A549 (cell line): Measurements from ENCODE around the gene IREB2.

Experiments used
- CTCF ChIP-seq: fragments of >200 bp; sonication (Bioruptor Twin); formaldehyde crosslinking; IDR thresholded peaks from 3 replicates; pipeline ENCODE4 v1.5.1; 2016
- EP300 ChIP-seq, 2 experiments: fragments of >200 bp; sonication (Bioruptor Twin); formaldehyde crosslinking; IDR thresholded peaks; 2 replicates in 1 of 2; 3 replicates in 1 of 2; pipeline ENCODE4 v1.6.1; 2016 to 2017
- JUN ChIP-seq, 2 experiments: fragments of >200 bp; sonication (Bioruptor Twin); formaldehyde crosslinking; IDR thresholded peaks; 2 replicates in 1 of 2; 3 replicates in 1 of 2; pipeline ENCODE4 v1.6.1; 2016 to 2017
- MAX ChIP-seq: IDR thresholded peaks from 2 replicates; pipeline ENCODE4 v1.6.1; 2012
- NR3C1 ChIP-seq: fragments of >200 bp; sonication (Bioruptor Twin); formaldehyde crosslinking; IDR thresholded peaks from 3 replicates; pipeline ENCODE4 v1.6.1; 2017
- PBX3 ChIP-seq: IDR thresholded peaks from 2 replicates; pipeline ENCODE4 v1.6.1; 2012
- RAD21 ChIP-seq, 2 experiments: fragments of >200 bp in 1 of 2; sonication (Bioruptor Twin) in 1 of 2; formaldehyde crosslinking in 1 of 2; IDR thresholded peaks in 1 of 2; conservative IDR thresholded peaks in 1 of 2; 2 replicates in 1 of 2; 3 replicates in 1 of 2; pipeline ENCODE4 v1.6.1; 2012 to 2018; ENCODE audit warnings: inconsistent platforms in 1 of 2
- RARB ChIP-seq: fragments of 250-450 bp; sonication (Bioruptor Pico); IDR thresholded peaks from 2 replicates; pipeline ENCODE4 v1.8.0; 2021; ENCODE audit warnings: mild to moderate bottlenecking, moderate library complexity
- REST ChIP-seq: fragments of 200-600 bp; sonication (generic); IDR thresholded peaks from 2 replicates; pipeline ENCODE4 v1.6.1; 2016; ENCODE audit warnings: antibody characterized with exemption, mild to moderate bottlenecking, moderate library complexity
- ZNF302 ChIP-seq: fragments of 250-450 bp; sonication (Bioruptor Pico); IDR thresholded peaks from 2 replicates; pipeline ENCODE4 v1.9.0; 2021; ENCODE audit warnings: inconsistent platforms, mild to moderate bottlenecking, moderate library complexity

- TF ChIP-seq CTCF, result no peak
- TF ChIP-seq PBX3, result no peak
- no peak for TF ChIP-seq MAX
- TF ChIP-seq ZNF302 (CRISPR knock-in tag), result no peak
- no peak for TF ChIP-seq REST
- TF ChIP-seq JUN (IDR thresholded peaks at IDR 0.05), result no peak
- no peak for TF ChIP-seq EP300 (IDR thresholded peaks at IDR 0.05)
- TF ChIP-seq RARB (CRISPR knock-in tag), result no peak
- no peak for TF ChIP-seq RAD21 (conservative IDR thresholded peaks at IDR 0.05 in 1 of 2, IDR thresholded peaks at IDR 0.05 in 1 of 2)
- TF ChIP-seq NR3C1, result no peak
Measured at GRCh38 chr15:78390826-78391225, 47.2 kb upstream of the IREB2 start.
